Vagina (tissue), 2 donors: ENCODE data around the gene TCF7. TPM values are rescaled to one million over a fixed set of nuclear protein-coding genes. Genes with fewer than 3 reads are reported as not detected.
A peak's percentile ranks its signal among the peaks of the same experiment; 100 is the strongest.

ENCODE experiments used
- DNase-seq, 2 donors: peaks; one replicate each; pipeline ENCODE4 v3.0.0-alpha.2; 2017; ENCODE audit errors: extremely low spot score in 2 of 2
- H3K27ac ChIP-seq: fragments of 200-600 bp; sonication (generic); one replicate; pipeline ENCODE4 v1.5.1; 2019
- H3K27me3 ChIP-seq: fragments of 200-600 bp; sonication (generic); one replicate; pipeline ENCODE4 v1.5.1; 2019
- H3K36me3 ChIP-seq, 2 donors: fragments of 200-600 bp; sonication (generic); one replicate each; pipeline ENCODE4 v1.5.1; 2017 to 2019
- H3K4me1 ChIP-seq: fragments of 200-600 bp; sonication (generic); one replicate; pipeline ENCODE4 v1.5.1; 2019
- H3K4me3 ChIP-seq, 2 donors: fragments of 200-600 bp; sonication (generic); 1 replicate in 1 of 2; 2 replicates in 1 of 2; pipeline ENCODE4 v1.5.1; 2016 to 2019
- H3K9me3 ChIP-seq: fragments of 200-600 bp; sonication (generic); one replicate; pipeline ENCODE4 v1.5.1; 2019
- CTCF ChIP-seq, 3 experiments: fragments of 450-650 bp in 2 of 3; fragments of 200-600 bp in 1 of 3; sonication (generic) in 1 of 3; IDR thresholded peaks; one replicate each; pipeline ENCODE4 v1.5.1; 2017 to 2019; ENCODE audit warnings: antibody characterized with exemption in 3 of 3, mild to moderate bottlenecking in 2 of 3, moderate library complexity in 2 of 3
- POLR2A ChIP-seq, 2 donors: fragments of 450-650 bp; IDR thresholded peaks; one replicate each; pipeline ENCODE4 v1.6.1; 2017; ENCODE audit warnings: antibody characterized with exemption in 2 of 2, mild to moderate bottlenecking in 2 of 2, moderate library complexity in 2 of 2
- POLR2AphosphoS5 ChIP-seq, 2 donors: sonication (generic); formaldehyde crosslinking; IDR thresholded peaks; one replicate each; pipeline ENCODE4 v1.9.0; 2017; ENCODE audit warnings: antibody characterized with exemption in 2 of 2, mild to moderate bottlenecking in 2 of 2, low read depth in 1 of 2; ENCODE audit not compliant: insufficient read depth in 1 of 2
- intact Hi-C: fragments of 100-400 bp; cut with DNase I; formaldehyde crosslinking; loops from one replicate; pipeline ENCODE4 v1.15.1; 2023
- total RNA-seq: library from RNA; depleted of rRNA; stranded (reverse); fragments of >200 nt; gene quantifications from one replicate; pipeline ENCODE4 v1.2.3, GENCODE V29; 2016

The TCF7 gene
- total RNA-seq, 1 donor from 2014 or later: 1.7 TPM

- Histone ChIP-seq H3K36me3 (peaks cover 0 to 35% of the 10 kb centered on the region in 2 donors), H3K4me1 (peaks cover 68% of the 10 kb centered on the region), H3K9me3 (no peaks in the 10 kb centered on the region), H3K27me3 (no peaks in the 10 kb centered on the region), H3K4me3 (peak overlapping the region; percentile 98 to 99), H3K27ac (peak overlapping the region; percentile 99)
- intact Hi-C loops: no loop called here
- TF ChIP-seq CTCF (IDR thresholded peaks at IDR 0.05) (no peak), POLR2AphosphoS5 (IDR thresholded peaks at IDR 0.05; ENCODE audit: insufficient read depth in 1 of 2, low read depth in 1 of 2) (no peak), POLR2A (IDR thresholded peaks at IDR 0.05) (no peak)
- DNase-seq: no peak
Measured at GRCh38 chr5:134174841-134175839, 60.7 kb downstream of the TCF7 start.

- H3K4me3 ChIP-seq: peak overlapping the region; percentile 98 to 99
- intact Hi-C loops: no loop called here
- H3K27me3 ChIP-seq: no peaks in the 10 kb centered on the region
- DNase-seq: no peak
- peaks cover 0 to 26% of the 10 kb centered on the region in 2 donors for H3K36me3 ChIP-seq
- H3K27ac ChIP-seq: peak overlapping the region; percentile 99
- H3K4me1 ChIP-seq: peaks cover 60% of the 10 kb centered on the region
- no peaks in the 10 kb centered on the region for H3K9me3 ChIP-seq
- TF ChIP-seq CTCF (IDR thresholded peaks at IDR 0.05): no peak
- no peak for TF ChIP-seq POLR2A (IDR thresholded peaks at IDR 0.05)
- no peak for TF ChIP-seq POLR2AphosphoS5 (IDR thresholded peaks at IDR 0.05; ENCODE audit: insufficient read depth in 1 of 2, low read depth in 1 of 2)
Measured at GRCh38 chr5:134175921-134176510, 61.5 kb downstream of the TCF7 start.

- peaks cover 52% of the 10 kb centered on the region for H3K4me1 ChIP-seq
- intact Hi-C loops: loop anchor here (1.0 kb wide), 1 partner anchor 49 kb away; no protein-coding TSS in a partner anchor
Measured at GRCh38 chr5:134176511-134177368, 62.3 kb downstream of the TCF7 start, which contains the start of gene SKP1. Gene SKP1 (minus strand): TSS chr5:134176950. CDS start chr5:134174022, 2,928 bp downstream.

More at GRCh38 chr5:134176511-134177368, 62.3 kb downstream of the TCF7 start, which contains the start of gene SKP1:
- H3K9me3 ChIP-seq: no peaks in the 10 kb centered on the region
- DNase-seq: no peak
- H3K36me3 ChIP-seq: peaks cover 0 to 19% of the 10 kb centered on the region in 2 donors
- H3K27ac ChIP-seq: peak within 1 kb of the TSS; percentile 99
- H3K27me3 ChIP-seq: no peaks in the 10 kb centered on the region
- peak within 1 kb of the TSS; percentile 98 to 99 for H3K4me3 ChIP-seq
- TF ChIP-seq POLR2A (IDR thresholded peaks at IDR 0.05): peak in 1 of 2 donors; percentile 95
- TF ChIP-seq CTCF (IDR thresholded peaks at IDR 0.05): no peak
- TF ChIP-seq POLR2AphosphoS5 (IDR thresholded peaks at IDR 0.05; ENCODE audit: insufficient read depth in 1 of 2, low read depth in 1 of 2): peak in 1 of 2 donors; percentile 97
